GM10847 (cell line): ENCODE measurements around the gene EIF1.

Experiments used
- POLR2A ChIP-seq: IDR thresholded peaks from 2 replicates; pipeline ENCODE4 v1.6.1; 2011; ENCODE audit not compliant: insufficient read length; ENCODE audit errors: extremely low read depth

EIF1 gene

GRCh38 chr17:41653421-41653820 lies 35.3 kb upstream of the EIF1 start:
- no peak for TF ChIP-seq POLR2A

GRCh38 chr17:41653892-41654677 lies 34.6 kb upstream of the EIF1 start:
- TF ChIP-seq POLR2A: no peak

GRCh38 chr17:41654678-41655607 lies 33.7 kb upstream of the EIF1 start:
- TF ChIP-seq POLR2A: no peak

- TF ChIP-seq POLR2A: no peak
Measured at GRCh38 chr17:41655611-41656111, 33.0 kb upstream of the EIF1 start.

- no peak for TF ChIP-seq POLR2A
Measured at GRCh38 chr17:41656249-41657023, 32.2 kb upstream of the EIF1 start.

GRCh38 chr17:41657176-41657754 lies 31.4 kb upstream of the EIF1 start:
- TF ChIP-seq POLR2A: no peak

GRCh38 chr17:41657936-41658335 lies 30.7 kb upstream of the EIF1 start:
- no peak for TF ChIP-seq POLR2A

GRCh38 chr17:41658846-41659245 lies 29.8 kb upstream of the EIF1 start:
- TF ChIP-seq POLR2A: no peak

- no peak for TF ChIP-seq POLR2A
Measured at GRCh38 chr17:41659427-41660212, 29.1 kb upstream of the EIF1 start.

- no peak for TF ChIP-seq POLR2A
Measured at GRCh38 chr17:41660221-41660711, 28.4 kb upstream of the EIF1 start.

- no peak for TF ChIP-seq POLR2A
Measured at GRCh38 chr17:41663451-41664171, 25.1 kb upstream of the EIF1 start.

- no peak for TF ChIP-seq POLR2A
Measured at GRCh38 chr17:41664172-41664457, 24.6 kb upstream of the EIF1 start.
